NCI-H1092 (cell line): Measurements from ENCODE around the gene TCTN3.
"Not testable (repeated sequence)": the region's sequence is repeated elsewhere in the genome, so short reads cannot be mapped to it uniquely, and the experiment has no call there.

ENCODE experiments used
- DNase-seq: peaks from one replicate; lab custom pipeline; 2025; lab: John Stamatoyannopoulos, UW

The TCTN3 gene

GRCh38 chr10:95688648-95689047, 5.1 kb downstream of the TCTN3 start:
- no peak for DNase-seq

GRCh38 chr10:95683966-95684365, 9.8 kb downstream of the TCTN3 start:
- no peak for DNase-seq

DNA sequence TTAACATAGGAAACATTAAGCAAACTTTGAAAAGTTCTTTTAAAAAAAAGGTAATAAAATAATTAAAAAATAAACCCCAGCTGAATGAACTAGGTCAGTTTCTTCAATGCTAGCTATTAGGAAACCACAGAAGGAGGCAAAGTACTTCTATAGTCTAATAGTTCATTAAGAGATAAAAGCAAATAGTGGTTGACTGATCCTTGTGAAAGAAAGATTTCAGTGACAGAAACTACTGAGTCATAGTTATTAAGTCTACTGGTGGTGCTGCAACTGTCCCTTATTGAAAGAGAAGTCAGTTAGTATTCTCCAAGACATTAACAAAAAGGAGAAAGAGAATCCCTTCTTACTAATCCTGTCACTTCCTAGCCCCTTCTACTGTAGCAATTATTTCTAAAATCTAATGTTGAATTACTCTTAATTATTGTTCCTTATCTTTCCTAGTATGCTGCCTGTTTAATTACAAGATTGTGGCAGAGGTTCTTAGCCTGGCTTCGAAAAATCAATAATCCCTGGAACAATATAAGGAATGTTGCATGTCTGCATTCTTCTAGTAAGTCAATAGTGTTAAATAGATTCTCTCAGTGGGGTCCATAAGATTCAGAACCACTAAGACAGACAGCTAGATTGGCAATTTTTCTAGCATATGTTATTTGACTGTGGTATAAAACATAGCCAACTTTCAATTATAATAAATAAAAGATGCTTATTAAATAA, 18.2 kb downstream of the TCTN3 start:
- DNase-seq, result no peak

DNA sequence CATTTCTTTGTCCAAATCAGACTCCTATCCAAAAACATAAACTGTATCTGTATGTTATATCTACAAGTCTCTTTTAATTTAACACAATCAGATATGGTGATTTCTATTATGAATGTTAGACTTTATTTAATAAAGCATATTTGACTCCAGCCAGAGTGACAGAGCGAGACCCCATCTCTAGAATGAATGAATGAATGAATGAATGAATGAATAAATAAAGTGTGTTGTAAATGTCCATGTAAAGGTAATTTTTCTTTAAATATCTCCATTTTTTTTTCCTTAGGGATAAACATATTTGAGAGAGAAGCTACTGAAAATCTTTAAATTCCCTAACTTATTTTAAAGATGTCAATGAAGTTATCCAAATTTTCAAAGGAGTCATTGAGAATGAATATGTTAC, 19.1 kb downstream of the TCTN3 start:
- no peak for DNase-seq

- not testable (repeated sequence) for DNase-seq
These were observed 21.1 kb downstream of the TCTN3 start for GRCh38 chr10:95672641-95673040.

DNA sequence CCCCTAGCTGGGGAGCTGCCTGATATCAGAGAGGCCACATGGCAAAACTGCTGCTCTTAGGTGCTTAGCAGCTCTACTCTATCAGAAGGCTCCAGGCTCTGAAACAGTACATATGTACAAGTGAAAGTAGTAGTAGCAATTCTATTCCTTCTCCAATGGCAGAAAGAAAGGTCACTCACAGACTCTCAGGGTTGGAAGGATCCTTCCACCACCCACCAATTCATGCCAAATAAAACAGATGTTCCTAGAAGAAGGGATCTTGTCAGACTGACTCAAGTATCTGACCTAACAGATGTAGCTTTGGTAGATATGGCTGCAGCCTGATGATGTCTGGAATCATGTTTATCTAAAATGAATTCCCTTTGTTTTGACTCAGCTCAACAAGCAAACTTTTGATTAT, 29.2 kb downstream of the TCTN3 start:
- no peak for DNase-seq

GRCh38 chr10:95663496-95663895, 30.2 kb downstream of the TCTN3 start:
- DNase-seq, result no peak

GRCh38 chr10:95661818-95662217, 31.9 kb downstream of the TCTN3 start:
- DNase-seq, result no peak

- DNase-seq, result no peak
These were observed 33.4 kb downstream of the TCTN3 start for GRCh38 chr10:95660283-95660682.

- no peak for DNase-seq
These were observed 36.5 kb downstream of the TCTN3 start for GRCh38 chr10:95657250-95657649.

- peak; percentile 78 for DNase-seq
These were observed 37.2 kb downstream of the TCTN3 start, which contains the start of gene ALDH18A1 for GRCh38 chr10:95656291-95657164. Gene ALDH18A1 (minus strand): TSS chr10:95656711. CDS start chr10:95653377, 3,334 bp downstream.

- DNase-seq, result no peak
These were observed 38.0 kb downstream of the TCTN3 start for GRCh38 chr10:95655571-95656290.

DNA sequence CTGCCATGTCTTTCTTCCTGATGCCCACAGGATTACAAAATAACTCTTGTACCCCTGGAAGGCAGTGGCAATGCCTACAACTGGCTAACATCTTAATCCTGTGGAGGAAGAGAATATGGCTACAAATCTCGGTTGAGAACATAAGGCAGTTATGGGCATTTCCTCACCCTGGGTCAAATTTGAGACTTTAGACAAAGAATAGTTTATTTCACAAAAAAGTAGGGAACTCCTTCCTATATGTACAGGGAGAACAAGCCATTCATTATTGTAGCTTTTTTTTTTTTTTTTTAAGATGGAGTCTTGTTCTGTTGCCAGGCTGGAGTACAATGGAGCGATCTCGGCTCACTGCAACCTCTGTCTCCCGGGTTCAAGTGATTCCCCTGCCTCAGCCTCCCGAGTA, 39.8 kb downstream of the TCTN3 start:
- no peak for DNase-seq

GRCh38 chr10:95651346-95652060, 42.2 kb downstream of the TCTN3 start:
- no peak for DNase-seq

GRCh38 chr10:95650232-95650631, 43.5 kb downstream of the TCTN3 start:
- no peak for DNase-seq

DNA sequence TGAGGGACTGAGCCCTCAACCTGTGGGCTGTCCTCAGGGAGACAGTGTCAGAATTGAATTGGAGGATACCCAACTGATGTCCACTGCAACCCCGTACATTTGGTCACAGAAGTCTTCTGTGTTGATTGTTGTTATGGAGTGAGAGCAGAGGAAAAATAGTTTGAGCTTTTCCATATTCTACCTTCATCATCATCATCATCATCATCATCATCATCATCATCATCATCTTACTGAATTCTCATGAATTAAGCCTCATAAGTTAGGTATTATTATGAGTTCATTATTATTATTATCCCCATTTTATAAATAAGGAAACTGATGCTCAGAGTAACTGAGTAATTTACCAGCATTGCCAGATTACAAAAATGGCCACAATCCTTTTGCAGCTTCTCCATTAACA, 45.6 kb downstream of the TCTN3 start:
- DNase-seq, result no peak

- no peak for DNase-seq
These were observed 47.6 kb downstream of the TCTN3 start for GRCh38 chr10:95646160-95646559.

- no peak for DNase-seq
These were observed 48.8 kb downstream of the TCTN3 start for GRCh38 chr10:95644901-95645300.

GRCh38 chr10:95640891-95641315, 52.8 kb downstream of the TCTN3 start:
- DNase-seq, result no peak

DNA sequence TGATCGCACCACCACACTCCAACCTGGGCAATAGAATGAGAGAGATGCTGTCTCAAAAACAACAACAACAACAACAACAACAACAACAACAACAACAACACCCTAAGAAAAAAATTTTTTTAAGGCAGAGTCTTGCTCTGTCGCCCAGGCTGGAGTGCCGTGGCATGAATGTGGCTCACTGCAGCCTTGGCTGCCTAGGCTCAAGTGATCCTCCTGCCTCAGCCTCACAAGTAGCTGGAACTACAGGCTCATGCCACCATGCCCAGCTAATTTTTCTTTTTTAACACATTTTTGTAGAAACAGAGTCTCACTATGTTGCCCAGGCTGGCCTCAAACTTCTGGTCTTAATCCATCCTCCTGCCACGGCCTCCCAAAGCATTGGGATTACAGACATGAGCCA, 55.8 kb downstream of the TCTN3 start:
- no peak for DNase-seq

GRCh38 chr10:95637140-95637539, 56.6 kb downstream of the TCTN3 start:
- DNase-seq, result no peak

GRCh38 chr10:95635319-95635733, 58.4 kb downstream of the TCTN3 start:
- no peak for DNase-seq
